K562 (cell line): ENCODE data around the gene SLC4A4. TPM values are rescaled to one million over a fixed set of nuclear protein-coding genes. Genes with fewer than 3 reads are reported as not detected.

Experiments used
- ATF1 ChIP-seq, 2 experiments: fragments of 450-650 bp in 1 of 2; IDR thresholded peaks; 2 replicates each; pipeline ENCODE4 v1.6.1; 2016; ENCODE audit warnings: missing compliant biosample characterization in 1 of 2, missing genetic modification characterization in 1 of 2
- ATF7 ChIP-seq: fragments of 450-650 bp; IDR thresholded peaks from 2 replicates; pipeline ENCODE4 v1.7.1; 2014; ENCODE audit warnings: mild to moderate bottlenecking, moderate library complexity
- CBFA2T2 ChIP-seq: fragments of 450-650 bp; conservative IDR thresholded peaks from 2 replicates; pipeline ENCODE4 v1.6.1; 2017; ENCODE audit warnings: mild to moderate bottlenecking
- CHD1 ChIP-seq: fragments of 200-600 bp; sonication (generic); IDR thresholded peaks from one replicate; pipeline ENCODE4 v1.6.1; 2012; ENCODE audit warnings: mild to moderate bottlenecking, moderate library complexity, low read length, inconsistent platforms
- EP300 ChIP-seq: IDR thresholded peaks from 2 replicates; pipeline ENCODE4 v1.6.1; 2012; ENCODE audit warnings: low read length, improper control_type of control experiment
- FOXJ2 ChIP-seq: fragments of 200-800 bp; sonication (Bioruptor generic); IDR thresholded peaks from 2 replicates; pipeline ENCODE4 v1.6.1; 2016; ENCODE audit warnings: missing genetic modification characterization, missing compliant biosample characterization
- FOXM1 ChIP-seq, 2 experiments: fragments of 450-650 bp in 1 of 2; sonication (generic) in 1 of 2; formaldehyde crosslinking in 1 of 2; IDR thresholded peaks; 2 replicates each; pipeline versions ENCODE4 v1.6.1 to v1.9.0; 2017 to 2022; ENCODE audit warnings: low read depth in 2 of 2, mild to moderate bottlenecking in 2 of 2, missing genetic modification reagents in 1 of 2, moderate library complexity in 1 of 2
- GABPA ChIP-seq: fragments of 200-800 bp; sonication (Bioruptor generic); conservative IDR thresholded peaks from 2 replicates; pipeline ENCODE4 v1.6.1; 2016; ENCODE audit warnings: low read depth, missing genetic modification characterization, missing compliant biosample characterization
- HBP1 ChIP-seq: fragments of 450-650 bp; formaldehyde crosslinking; IDR thresholded peaks from 2 replicates; pipeline ENCODE4 v1.4.0; 2022; ENCODE audit warnings: missing genetic modification characterization
- HMBOX1 ChIP-seq: sonication (generic); IDR thresholded peaks from 2 replicates; pipeline ENCODE4 v1.6.1; 2016
- L3MBTL2 ChIP-seq: fragments of 450-650 bp; IDR thresholded peaks from 2 replicates; pipeline ENCODE4 v1.6.1; 2016; ENCODE audit warnings: mild to moderate bottlenecking, moderate library complexity
- MTA2 ChIP-seq: fragments of 450-650 bp; IDR thresholded peaks from 2 replicates; pipeline ENCODE4 v1.6.1; 2016; ENCODE audit warnings: low read depth
- RCOR1 ChIP-seq, 2 experiments: IDR thresholded peaks; 2 replicates each; pipeline ENCODE4 v1.6.1; 2012; ENCODE audit warnings: low read depth in 2 of 2, low read length in 2 of 2, borderline replicate concordance in 1 of 2, improper control_type of control experiment in 1 of 2
- RUNX1 ChIP-seq: sonication (generic); IDR thresholded peaks from 2 replicates; pipeline ENCODE4 v1.6.1; 2016; ENCODE audit warnings: antibody characterized with exemption, low read depth
- SOX6 ChIP-seq: fragments of 450-650 bp; IDR thresholded peaks from 2 replicates; pipeline ENCODE4 v1.6.1; 2014; ENCODE audit warnings: mild to moderate bottlenecking
- TEAD4 ChIP-seq, 2 experiments: sonication (generic) in 1 of 2; formaldehyde crosslinking in 1 of 2; IDR thresholded peaks; 2 replicates each; pipeline versions ENCODE4 v1.6.1 to v1.8.0; 2012 to 2022; ENCODE audit warnings: borderline replicate concordance in 1 of 2, inconsistent platforms in 1 of 2, low read length in 1 of 2, mild to moderate bottlenecking in 1 of 2, missing genetic modification reagents in 1 of 2
- TOE1 ChIP-seq, 2 experiments: fragments of 450-650 bp in 1 of 2; sonication (generic) in 1 of 2; formaldehyde crosslinking in 1 of 2; IDR thresholded peaks; 2 replicates each; pipeline versions ENCODE4 v1.7.1 to v1.8.0; 2016 to 2022; ENCODE audit warnings: borderline replicate concordance in 2 of 2, mild to moderate bottlenecking in 2 of 2, antibody characterized with exemption in 1 of 2, inconsistent platforms in 1 of 2, low read depth in 1 of 2, missing genetic modification reagents in 1 of 2, moderate library complexity in 1 of 2
- polyA plus RNA-seq, 8 experiments: library from polyadenylated mRNA; depleted of rRNA in 4 of 8; stranded (reverse) in 5 of 8; unstranded in 3 of 8; fragments of >200 nt; fragmentation: Nextera tagmentation in 2 of 8; fragmentation: Illumina TruSeq in 1 of 8; extraction: Ambion mirVana in 2 of 8; extraction: Trizol in 1 of 8; gene quantifications; 2 replicates each; pipeline versions ENCODE4 v1.2.1 to v1.2.3, GENCODE V29; 2011 to 2014; ENCODE audit warnings: inconsistent platforms in 1 of 8, missing spikeins in 1 of 8
- total RNA-seq, 7 experiments: library from RNA; depleted of rRNA in 6 of 7; stranded (reverse); fragments of >200 nt in 6 of 7; fragmentation: Illumina TruSeq in 2 of 7; extraction: Trizol in 2 of 7; gene quantifications; 2 replicates each; pipeline versions ENCODE4 v1.2.1 to v1.2.3, GENCODE V29; 2011 to 2021; ENCODE audit warnings: low replicate concordance in 1 of 7
- TF ChIP-seq, protein P1 (sequence below): fragments of 450-650 bp; formaldehyde crosslinking; IDR thresholded peaks from 2 replicates; pipeline ENCODE4 v1.4.0; 2022; ENCODE audit warnings: missing genetic modification characterization
- TF ChIP-seq, protein P2 (sequence below): fragments of 200-800 bp; sonication (Bioruptor generic); IDR thresholded peaks from 2 replicates; pipeline ENCODE4 v1.6.1; 2017; ENCODE audit warnings: missing genetic modification characterization, missing compliant biosample characterization
- TF ChIP-seq, protein P3 (sequence below): fragments of 200-800 bp; sonication (Bioruptor generic); IDR thresholded peaks from 2 replicates; pipeline ENCODE4 v1.6.1; 2017; ENCODE audit warnings: missing genetic modification characterization, missing compliant biosample characterization

SLC4A4 gene
- total and polyA plus RNA-seq, 9 of the 15 experiments (the other 6 are each of a cell fraction or from before 2014, with no cell fraction given) = 0.01 to 0.18 (median 0.07) TPM; not detected in 2

DNA sequence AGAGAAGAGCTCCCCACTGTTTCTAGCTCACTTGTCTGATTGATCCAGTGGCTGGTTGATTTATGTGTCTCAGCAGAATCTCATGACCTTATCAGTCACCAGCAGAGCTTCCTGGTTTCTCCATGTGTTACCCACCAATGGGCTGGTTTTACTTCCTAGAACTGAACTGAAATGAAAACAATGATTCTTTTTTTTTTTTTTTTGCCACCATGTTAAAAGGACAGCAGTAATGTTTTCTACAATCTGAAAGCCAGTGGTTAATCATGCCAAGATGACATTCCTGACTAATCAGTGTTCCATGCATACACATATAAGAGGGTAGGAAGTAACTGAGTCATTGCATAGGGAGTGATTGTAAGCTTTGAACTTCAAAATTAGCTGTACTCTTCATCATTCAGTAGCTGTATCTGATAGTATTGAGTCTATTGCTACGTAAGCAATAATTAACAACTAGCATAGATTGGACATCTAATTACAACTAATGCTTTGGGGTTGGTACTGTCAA is 67.7 kb downstream of the SLC4A4 start (continued):
- TF ChIP-seq, protein P1, sequence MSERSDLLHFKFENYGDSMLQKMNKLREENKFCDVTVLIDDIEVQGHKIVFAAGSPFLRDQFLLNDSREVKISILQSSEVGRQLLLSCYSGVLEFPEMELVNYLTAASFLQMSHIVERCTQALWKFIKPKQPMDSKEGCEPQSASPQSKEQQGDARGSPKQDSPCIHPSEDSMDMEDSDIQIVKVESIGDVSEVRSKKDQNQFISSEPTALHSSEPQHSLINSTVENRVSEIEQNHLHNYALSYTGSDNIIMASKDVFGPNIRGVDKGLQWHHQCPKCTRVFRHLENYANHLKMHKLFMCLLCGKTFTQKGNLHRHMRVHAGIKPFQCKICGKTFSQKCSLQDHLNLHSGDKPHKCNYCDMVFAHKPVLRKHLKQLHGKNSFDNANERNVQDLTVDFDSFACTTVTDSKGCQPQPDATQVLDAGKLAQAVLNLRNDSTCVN (CRISPR knock-in tag) = no peak
- TF ChIP-seq FOXM1 (IDR thresholded peaks at IDR 0.05; ENCODE audit: low read depth) (peak; percentile 82), FOXM1 (CRISPR knock-in tag; IDR thresholded peaks at IDR 0.05; ENCODE audit: low read depth) (no peak), FOXJ2 (tag) (peak; percentile 66; the same call in 1 of the 2 replicates), TEAD4 (IDR thresholded peaks at IDR 0.05; ENCODE audit: low read length) (peak; percentile 87), TEAD4 (CRISPR knock-in tag; IDR thresholded peaks at IDR 0.05; ENCODE audit: borderline replicate concordance) (no peak), ATF7 (0 out of 2 replicates have a peak, but pooled peaks have one; percentile 31), SOX6 (peak; percentile 79; the same call in 1 of the 2 replicates), CBFA2T2 (peak; percentile 80), GABPA (tag) (peak; percentile 55; the same call in 1 of the 2 replicates), CHD1 (no peak), HMBOX1 (peak; percentile 61; the same call in 1 of the 2 replicates), EP300 (peak; percentile 93), L3MBTL2 (peak; percentile 27; the same call in 1 of the 2 replicates), RUNX1 (no peak), ATF1 (CRISPR knock-in tag; IDR thresholded peaks at IDR 0.05) (no peak), ATF1 (tag; IDR thresholded peaks at IDR 0.05) (peak; percentile 63), HBP1 (CRISPR knock-in tag) (no peak), RCOR1 (IDR thresholded peaks at IDR 0.05; ENCODE audit: borderline replicate concordance in 1 of 2, low read depth in 2 of 2, low read length in 2 of 2) (peak; percentile 26 to 87; a peak in 2 of 4 replicates), TOE1 (IDR thresholded peaks at IDR 0.05; ENCODE audit: borderline replicate concordance) (peak; percentile 63; the same call in 1 of the 2 replicates), TOE1 (CRISPR knock-in tag; IDR thresholded peaks at IDR 0.05; ENCODE audit: borderline replicate concordance, low read depth) (no peak), MTA2 (peak; percentile 79)
- TF ChIP-seq, protein P2, sequence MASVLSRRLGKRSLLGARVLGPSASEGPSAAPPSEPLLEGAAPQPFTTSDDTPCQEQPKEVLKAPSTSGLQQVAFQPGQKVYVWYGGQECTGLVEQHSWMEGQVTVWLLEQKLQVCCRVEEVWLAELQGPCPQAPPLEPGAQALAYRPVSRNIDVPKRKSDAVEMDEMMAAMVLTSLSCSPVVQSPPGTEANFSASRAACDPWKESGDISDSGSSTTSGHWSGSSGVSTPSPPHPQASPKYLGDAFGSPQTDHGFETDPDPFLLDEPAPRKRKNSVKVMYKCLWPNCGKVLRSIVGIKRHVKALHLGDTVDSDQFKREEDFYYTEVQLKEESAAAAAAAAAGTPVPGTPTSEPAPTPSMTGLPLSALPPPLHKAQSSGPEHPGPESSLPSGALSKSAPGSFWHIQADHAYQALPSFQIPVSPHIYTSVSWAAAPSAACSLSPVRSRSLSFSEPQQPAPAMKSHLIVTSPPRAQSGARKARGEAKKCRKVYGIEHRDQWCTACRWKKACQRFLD (CRISPR knock-in tag) = peak; percentile 22; the same call in 1 of the 2 replicates
- TF ChIP-seq, protein P3, sequence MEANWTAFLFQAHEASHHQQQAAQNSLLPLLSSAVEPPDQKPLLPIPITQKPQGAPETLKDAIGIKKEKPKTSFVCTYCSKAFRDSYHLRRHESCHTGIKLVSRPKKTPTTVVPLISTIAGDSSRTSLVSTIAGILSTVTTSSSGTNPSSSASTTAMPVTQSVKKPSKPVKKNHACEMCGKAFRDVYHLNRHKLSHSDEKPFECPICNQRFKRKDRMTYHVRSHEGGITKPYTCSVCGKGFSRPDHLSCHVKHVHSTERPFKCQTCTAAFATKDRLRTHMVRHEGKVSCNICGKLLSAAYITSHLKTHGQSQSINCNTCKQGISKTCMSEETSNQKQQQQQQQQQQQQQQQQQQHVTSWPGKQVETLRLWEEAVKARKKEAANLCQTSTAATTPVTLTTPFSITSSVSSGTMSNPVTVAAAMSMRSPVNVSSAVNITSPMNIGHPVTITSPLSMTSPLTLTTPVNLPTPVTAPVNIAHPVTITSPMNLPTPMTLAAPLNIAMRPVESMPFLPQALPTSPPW = peak; percentile 44; the same call in 1 of the 2 replicates
